GM18951 (cell line): ENCODE results near the gene SPTBN1.

Experiments
- POLR2A ChIP-seq: IDR thresholded peaks from 4 replicates; pipeline ENCODE4 v1.6.1; 2011; ENCODE audit warnings: mild to moderate bottlenecking; ENCODE audit not compliant: insufficient read length, insufficient read depth; ENCODE audit errors: extremely low read depth
- in situ Hi-C: fragments of 300-500 bp; cut with MboI; formaldehyde crosslinking; loops from one replicate; pipeline ENCODE4 v1.12.0; 2022; ENCODE audit warnings: low sequenced_read_pairs, mixed read lengths, inconsistent platforms; ENCODE audit not compliant: unreplicated experiment

The SPTBN1 gene

GRCh38 chr2:54706622-54707021, 250.5 kb downstream of the SPTBN1 start:
- TF ChIP-seq POLR2A, result no peak
- in situ Hi-C loops, result loop anchor here (25.0 kb wide), 1 partner anchor 594 kb away; the partner anchor contains the start of gene ACYP2

- TF ChIP-seq POLR2A, result no peak
- in situ Hi-C loops, result loop anchor here (25.0 kb wide), 1 partner anchor 596 kb away; the partner anchor contains the start of gene ACYP2
Observed at GRCh38 chr2:54708584-54709335, 252.6 kb downstream of the SPTBN1 start.

GRCh38 chr2:54709336-54709809, 253.2 kb downstream of the SPTBN1 start:
- in situ Hi-C loops, result loop anchor here (25.0 kb wide), 1 partner anchor 597 kb away; the partner anchor contains the start of gene ACYP2

GRCh38 chr2:54710216-54710615, 254.1 kb downstream of the SPTBN1 start:
- in situ Hi-C loops, result loop anchor here (25.0 kb wide), 1 partner anchor 598 kb away; the partner anchor contains the start of gene ACYP2

More at GRCh38 chr2:54709336-54709809, 253.2 kb downstream of the SPTBN1 start:
- TF ChIP-seq POLR2A, result no peak

GRCh38 chr2:54712516-54712915, 256.4 kb downstream of the SPTBN1 start:
- in situ Hi-C loops, result loop anchor here (25.0 kb wide), 1 partner anchor 600 kb away; the partner anchor contains the start of gene ACYP2
- TF ChIP-seq POLR2A, result no peak

More at GRCh38 chr2:54710216-54710615, 254.1 kb downstream of the SPTBN1 start:
- no peak for TF ChIP-seq POLR2A

- in situ Hi-C loops, result loop anchor here (25.0 kb wide), 1 partner anchor 603 kb away; the partner anchor contains the start of gene ACYP2
- no peak for TF ChIP-seq POLR2A
Observed at GRCh38 chr2:54714996-54715395, 258.9 kb downstream of the SPTBN1 start.

- TF ChIP-seq POLR2A, result no peak
- in situ Hi-C loops, result loop anchor here (25.0 kb wide), 1 partner anchor 604 kb away; the partner anchor contains the start of gene ACYP2
Observed at GRCh38 chr2:54716375-54716774, 260.2 kb downstream of the SPTBN1 start.

- TF ChIP-seq POLR2A, result no peak
- in situ Hi-C loops, result loop anchor here (25.0 kb wide), 1 partner anchor 608 kb away; the partner anchor contains the start of gene ACYP2
Observed at GRCh38 chr2:54720563-54720962, 264.4 kb downstream of the SPTBN1 start.
